Measurements from ENCODE around the gene MSX1.

- no peak for TF ChIP-seq BACH1 (IDR thresholded peaks at IDR 0.05; ENCODE audit: low read length)
- no peak for TF ChIP-seq CTCF (IDR thresholded peaks at IDR 0.05; ENCODE audit: control extremely low read depth in 1 of 3, insufficient read depth in 1 of 3, low read depth in 1 of 3, low read length in 3 of 3)
- no peak for TF ChIP-seq ASH2L (IDR thresholded peaks at IDR 0.05; ENCODE audit: low read length)
- no peak for TF ChIP-seq TCF12 (IDR thresholded peaks at IDR 0.05; ENCODE audit: low read depth, low read length)
- no peak for TF ChIP-seq POLR2AphosphoS5 (IDR thresholded peaks at IDR 0.05; ENCODE audit: low read depth, low read length)
- peak; percentile 70 for TF ChIP-seq RNF2 (IDR thresholded peaks at IDR 0.05; ENCODE audit: borderline replicate concordance, low read depth, low read length, missing control alignments, poor library complexity, severe bottlenecking)
- no peak for TF ChIP-seq RFX5 (IDR thresholded peaks at IDR 0.05; ENCODE audit: borderline replicate concordance, low read depth, low read length)
- no peak for TF ChIP-seq CREB1 (IDR thresholded peaks at IDR 0.05)
- no peak for TF ChIP-seq POLR2A (IDR thresholded peaks at IDR 0.05; ENCODE audit: control extremely low read depth in 1 of 2, low read depth in 2 of 2, low read length in 2 of 2)
- TF ChIP-seq ZNF274 (IDR thresholded peaks at IDR 0.05; ENCODE audit: borderline replicate concordance, extremely low read depth, low read length): no peak
- peak; percentile 95 for TF ChIP-seq EZH2 (IDR thresholded peaks at IDR 0.05; ENCODE audit: low read depth, low read length, severe bottlenecking)
- no peak for TF ChIP-seq TAF1 (IDR thresholded peaks at IDR 0.05; ENCODE audit: low read depth, low read length)
- no peak for TF ChIP-seq YY1 (IDR thresholded peaks at IDR 0.05; ENCODE audit: low read depth, low read length)
These were observed 12.3 kb downstream of the MSX1 start for GRCh38 chr4:4871573-4872313.
